ENCODE results near the gene PSMC6.

DNA sequence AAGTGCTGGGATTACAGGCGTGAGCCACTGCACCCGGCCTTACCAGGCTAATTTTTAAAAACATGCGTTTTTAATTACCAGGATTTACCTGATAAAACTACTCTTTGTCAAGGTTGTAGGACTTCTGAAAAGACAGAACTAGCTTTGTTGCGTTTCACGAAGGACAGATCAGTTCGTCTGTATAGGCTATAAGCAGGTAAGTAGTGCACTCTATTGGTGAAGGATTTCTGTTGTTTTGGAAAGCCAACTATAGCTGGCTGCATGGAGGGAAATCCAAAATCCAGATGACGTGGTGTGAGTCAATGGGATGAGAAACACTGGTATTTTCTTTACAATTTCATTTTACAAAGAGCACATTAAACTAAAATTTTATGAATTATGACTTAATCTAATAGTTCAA lies 69.8 kb downstream of the PSMC6 start:
- TF ChIP-seq, protein P1, sequence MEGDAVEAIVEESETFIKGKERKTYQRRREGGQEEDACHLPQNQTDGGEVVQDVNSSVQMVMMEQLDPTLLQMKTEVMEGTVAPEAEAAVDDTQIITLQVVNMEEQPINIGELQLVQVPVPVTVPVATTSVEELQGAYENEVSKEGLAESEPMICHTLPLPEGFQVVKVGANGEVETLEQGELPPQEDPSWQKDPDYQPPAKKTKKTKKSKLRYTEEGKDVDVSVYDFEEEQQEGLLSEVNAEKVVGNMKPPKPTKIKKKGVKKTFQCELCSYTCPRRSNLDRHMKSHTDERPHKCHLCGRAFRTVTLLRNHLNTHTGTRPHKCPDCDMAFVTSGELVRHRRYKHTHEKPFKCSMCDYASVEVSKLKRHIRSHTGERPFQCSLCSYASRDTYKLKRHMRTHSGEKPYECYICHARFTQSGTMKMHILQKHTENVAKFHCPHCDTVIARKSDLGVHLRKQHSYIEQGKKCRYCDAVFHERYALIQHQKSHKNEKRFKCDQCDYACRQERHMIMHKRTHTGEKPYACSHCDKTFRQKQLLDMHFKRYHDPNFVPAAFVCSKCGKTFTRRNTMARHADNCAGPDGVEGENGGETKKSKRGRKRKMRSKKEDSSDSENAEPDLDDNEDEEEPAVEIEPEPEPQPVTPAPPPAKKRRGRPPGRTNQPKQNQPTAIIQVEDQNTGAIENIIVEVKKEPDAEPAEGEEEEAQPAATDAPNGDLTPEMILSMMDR (conservative IDR thresholded peaks at IDR 0.05), result no peak
- no peak for TF ChIP-seq EZH2 (IDR thresholded peaks at IDR 0.05; ENCODE audit: low read depth)
